ENCODE measurements around the gene EHBP1.

Gene EHBP1

DNA sequence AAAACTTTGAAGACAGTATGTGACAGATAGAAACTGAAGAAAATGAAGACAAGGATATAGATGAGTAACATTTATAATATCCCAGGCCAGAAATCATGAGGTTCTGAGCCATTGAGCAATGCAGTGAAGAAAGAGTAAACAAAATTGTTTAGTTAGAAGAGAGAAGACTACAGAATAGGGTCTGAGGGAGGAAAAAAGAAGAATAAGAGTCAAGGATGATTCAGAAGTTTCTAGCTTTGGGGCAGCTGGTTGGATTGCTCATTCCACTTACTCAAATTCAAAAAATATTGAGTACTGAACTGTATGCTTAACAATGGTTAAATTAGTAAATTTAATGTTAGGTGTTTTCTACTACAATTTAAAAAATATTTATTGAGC, 190.1 kb downstream of the EHBP1 start:
- no peak for DNase-seq

DNA sequence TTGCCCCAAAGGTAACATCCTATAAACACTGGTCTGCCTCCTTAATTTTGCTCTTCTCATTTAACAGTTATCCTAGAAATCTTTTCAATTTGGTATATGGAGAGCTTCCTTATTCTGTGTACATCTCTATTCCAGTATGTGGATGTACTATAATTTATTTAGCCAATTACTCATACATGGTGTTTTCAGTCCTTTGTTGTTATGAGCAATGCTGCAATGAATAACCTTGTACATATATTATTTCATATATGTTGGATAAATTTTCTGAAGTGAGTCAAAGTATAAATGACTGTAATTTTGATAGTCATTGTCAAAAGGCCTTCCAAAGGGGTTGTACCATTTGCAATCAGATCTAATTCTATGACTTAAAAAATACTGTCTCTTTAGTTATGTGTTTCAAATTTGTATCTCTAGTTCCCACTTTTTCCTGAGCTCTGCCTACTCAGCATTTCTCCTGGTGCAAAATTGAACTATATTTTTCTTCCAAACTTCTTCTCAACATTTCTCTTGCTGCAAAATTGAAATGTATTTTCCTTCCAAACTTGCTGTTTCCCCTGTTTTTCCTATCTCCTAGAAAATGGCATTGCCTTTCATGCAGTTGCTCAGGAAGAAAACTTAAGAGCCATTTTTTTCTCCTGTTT, 191.8 kb downstream of the EHBP1 start:
- DNase-seq: no peak

DNA sequence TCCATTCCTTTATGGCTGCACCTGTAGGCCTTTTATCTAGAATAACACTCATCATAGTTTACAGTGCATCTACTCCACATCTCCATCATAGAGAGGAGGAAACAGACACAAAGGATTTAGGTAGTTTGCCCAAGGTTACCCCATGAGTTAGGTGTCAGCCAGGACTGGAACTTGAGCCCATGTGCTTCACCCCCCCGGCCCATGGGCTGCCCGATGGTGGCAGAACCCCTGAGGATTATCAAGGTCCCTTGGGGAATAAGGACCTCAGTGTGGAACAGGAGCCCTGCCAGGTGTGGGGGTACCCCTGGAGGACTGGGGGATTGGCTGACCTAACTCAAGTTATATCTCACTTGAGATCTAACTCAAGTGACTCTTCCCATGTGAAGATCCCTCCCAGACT, 198.8 kb downstream of the EHBP1 start:
- DNase-seq: no peak

- no peak for DNase-seq
Measured at GRCh38 chr2:62908145-62908544, 202.6 kb downstream of the EHBP1 start.

GRCh38 chr2:62913311-62913710, 207.8 kb downstream of the EHBP1 start:
- DNase-seq: no peak

DNA sequence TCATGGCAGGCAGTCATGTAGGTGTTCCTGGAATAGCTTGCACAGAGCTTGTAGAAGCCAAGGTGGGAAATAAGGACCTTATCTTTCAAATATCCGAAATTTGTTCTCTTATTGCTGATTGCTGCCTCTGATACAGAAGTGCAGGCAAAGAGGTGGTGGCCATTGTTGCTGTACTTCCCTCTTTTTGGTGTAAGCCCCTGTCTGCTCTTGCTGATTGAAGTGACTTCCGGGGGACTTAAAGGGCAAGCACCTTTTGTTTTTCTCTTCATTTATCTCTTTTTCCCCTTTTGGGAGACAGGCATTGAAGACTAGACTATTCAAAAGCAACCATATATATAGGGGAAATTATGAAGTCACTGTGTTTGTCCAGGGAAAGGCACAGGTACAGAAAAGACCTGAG, 213.5 kb downstream of the EHBP1 start:
- no peak for DNase-seq

GRCh38 chr2:62920070-62920469, 214.6 kb downstream of the EHBP1 start:
- no peak for DNase-seq

GRCh38 chr2:62923242-62923641, 217.7 kb downstream of the EHBP1 start:
- DNase-seq: no peak

DNA sequence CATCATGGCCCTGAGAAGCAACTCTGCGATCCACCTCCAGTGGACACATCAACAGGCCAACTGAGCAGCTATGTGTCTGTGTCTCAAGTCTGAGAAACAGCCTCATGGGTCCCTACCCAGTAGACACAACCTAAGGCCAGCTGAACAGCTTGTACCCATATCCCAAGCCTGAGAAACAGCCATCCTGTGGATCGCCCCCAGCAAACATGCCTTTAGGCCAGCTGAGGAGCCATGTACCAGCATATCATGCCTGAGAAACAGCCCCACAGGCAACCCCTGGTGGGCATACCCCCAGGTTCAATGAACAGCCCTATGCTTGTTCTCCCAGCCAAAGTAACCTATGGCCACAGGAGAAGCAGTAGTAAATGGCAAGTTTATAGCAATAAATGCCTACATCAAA, 218.4 kb downstream of the EHBP1 start:
- DNase-seq: no peak

- no peak for DNase-seq
Measured at GRCh38 chr2:62928015-62928414, 222.5 kb downstream of the EHBP1 start.

DNA sequence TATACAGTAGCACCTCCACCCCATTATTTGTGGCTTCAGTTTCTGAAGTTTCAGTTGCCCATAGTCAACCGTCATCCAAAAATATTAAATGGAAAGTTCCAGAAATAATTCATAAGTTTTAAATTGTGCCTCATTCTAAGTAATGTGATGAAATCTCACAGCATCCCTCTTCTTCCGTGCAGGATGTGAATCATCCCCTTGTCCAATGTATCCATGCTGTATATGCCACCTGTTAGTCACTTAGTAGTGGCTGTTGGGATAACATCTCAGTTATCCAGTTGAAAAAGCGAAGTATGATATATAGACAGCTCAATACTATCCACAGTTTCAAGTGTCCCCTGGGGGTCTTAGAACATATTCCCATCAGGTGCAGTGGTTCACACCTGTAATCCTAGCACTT, 226.0 kb downstream of the EHBP1 start:
- no peak for DNase-seq

- DNase-seq: no peak
Measured at GRCh38 chr2:62933398-62933917, 227.9 kb downstream of the EHBP1 start.

DNA sequence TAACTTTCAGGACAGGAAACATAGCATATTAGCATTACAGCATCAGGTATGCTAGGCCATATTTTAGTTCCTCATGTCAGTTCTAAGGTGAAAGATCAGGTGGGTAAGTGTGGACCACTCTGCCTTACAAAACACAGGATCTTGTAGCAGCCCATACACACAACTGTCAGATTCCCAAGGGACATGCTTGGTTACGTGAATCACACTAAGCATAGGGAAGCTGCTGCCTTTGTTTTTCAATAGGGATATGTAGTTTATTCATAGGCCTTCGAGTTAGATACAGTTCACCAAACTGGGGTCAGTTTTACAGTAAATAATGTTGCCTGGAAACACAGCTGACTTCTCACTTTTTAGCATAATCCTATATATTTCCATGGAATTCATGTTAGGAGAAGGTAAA, 229.0 kb downstream of the EHBP1 start:
- no peak for DNase-seq

DNA sequence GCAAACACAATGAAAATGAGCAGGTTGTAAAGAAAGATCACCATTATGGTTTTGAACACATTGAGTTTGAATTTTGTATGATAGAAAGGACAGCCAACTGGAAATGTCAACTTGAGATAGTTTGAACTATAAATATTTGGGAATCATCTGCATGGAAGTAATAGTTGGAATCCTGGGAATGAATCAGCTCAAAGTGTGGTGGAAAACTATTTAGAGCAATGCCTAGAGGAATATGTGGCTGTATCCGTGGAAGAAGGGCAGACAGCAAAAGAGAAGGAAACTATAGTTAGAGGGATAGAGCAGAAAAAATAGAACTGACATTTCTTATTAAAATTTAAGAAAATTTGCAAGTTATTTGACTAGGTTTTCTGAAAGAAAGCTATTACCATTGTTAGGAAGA, 232.6 kb downstream of the EHBP1 start:
- DNase-seq: no peak

- no peak for DNase-seq
Measured at GRCh38 chr2:62939735-62940491, 234.4 kb downstream of the EHBP1 start.

DNA sequence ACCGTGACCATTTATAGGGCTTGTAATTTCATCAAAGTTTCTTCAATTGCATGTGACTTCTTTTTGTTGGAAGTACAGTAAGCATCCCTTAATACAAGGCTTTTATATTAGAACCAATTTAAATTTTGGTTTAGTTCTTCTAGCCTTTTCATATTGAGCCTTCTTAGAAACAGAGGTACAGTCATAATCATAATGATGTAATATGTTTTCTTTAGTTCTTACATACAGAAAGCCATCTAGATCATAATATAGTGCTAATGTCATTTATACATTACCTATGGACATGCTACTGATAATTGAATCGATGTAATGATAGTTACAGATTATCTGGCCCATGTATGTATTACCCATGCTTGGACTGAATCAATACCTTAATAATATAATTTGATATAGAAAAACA, 235.2 kb downstream of the EHBP1 start:
- DNase-seq: no peak

DNA sequence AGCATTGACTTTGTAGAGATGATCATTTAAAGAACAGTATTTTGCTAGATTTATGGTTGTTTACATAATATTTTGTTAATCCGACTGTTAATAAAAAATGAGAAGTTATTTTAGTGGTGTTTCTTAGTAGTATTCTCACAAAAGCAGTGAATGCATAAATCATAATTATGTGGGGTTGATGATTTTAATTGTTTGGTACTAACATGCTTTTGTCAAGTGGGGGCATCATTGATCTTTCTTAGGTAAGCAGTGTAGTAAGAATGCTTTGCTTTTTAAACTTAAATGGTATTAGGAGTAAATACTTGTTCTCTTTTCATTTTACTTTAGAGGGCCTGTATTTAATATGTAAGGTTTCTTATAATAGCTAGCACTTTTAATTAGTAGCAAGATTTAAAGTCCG, 235.9 kb downstream of the EHBP1 start:
- no peak for DNase-seq

DNA sequence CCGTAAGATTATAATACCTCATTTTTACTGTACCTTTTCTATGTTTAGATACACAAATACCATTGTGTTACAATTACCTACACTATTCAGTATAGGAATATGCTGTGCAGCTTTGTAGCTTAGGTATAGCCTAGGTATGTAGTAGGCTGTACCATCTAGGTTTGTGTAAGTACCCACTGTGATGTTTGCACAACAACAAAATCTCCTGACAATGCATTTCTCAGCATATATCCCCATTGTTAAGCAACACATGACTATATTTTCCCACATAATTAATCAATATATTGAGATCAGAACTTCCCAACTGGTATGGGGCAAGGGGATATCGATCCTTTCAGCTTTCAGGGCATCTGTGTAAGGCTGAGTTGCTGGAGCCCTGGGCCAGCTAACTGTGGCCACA, 238.8 kb downstream of the EHBP1 start:
- DNase-seq: no peak

DNA sequence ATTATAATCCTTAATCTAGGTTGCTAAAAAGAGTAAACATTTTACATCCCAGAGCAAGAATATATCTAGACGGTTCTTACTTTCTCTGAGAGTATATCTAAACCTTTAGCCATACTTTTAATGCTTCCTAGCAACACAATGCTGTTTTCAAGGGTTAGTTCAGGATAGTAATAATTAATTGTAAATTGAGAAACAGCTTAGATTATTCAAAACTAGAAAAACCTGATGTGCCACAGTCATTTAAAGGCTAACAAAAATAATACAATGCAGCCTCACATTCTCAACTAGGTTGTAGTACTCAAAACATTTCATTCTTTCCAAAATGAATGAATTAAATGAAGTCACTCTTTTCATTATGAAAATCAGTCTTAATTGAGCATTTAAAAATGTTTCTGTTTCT, 241.9 kb downstream of the EHBP1 start:
- no peak for DNase-seq

GRCh38 chr2:62956651-62957050, 251.1 kb downstream of the EHBP1 start:
- no peak for DNase-seq

DNA sequence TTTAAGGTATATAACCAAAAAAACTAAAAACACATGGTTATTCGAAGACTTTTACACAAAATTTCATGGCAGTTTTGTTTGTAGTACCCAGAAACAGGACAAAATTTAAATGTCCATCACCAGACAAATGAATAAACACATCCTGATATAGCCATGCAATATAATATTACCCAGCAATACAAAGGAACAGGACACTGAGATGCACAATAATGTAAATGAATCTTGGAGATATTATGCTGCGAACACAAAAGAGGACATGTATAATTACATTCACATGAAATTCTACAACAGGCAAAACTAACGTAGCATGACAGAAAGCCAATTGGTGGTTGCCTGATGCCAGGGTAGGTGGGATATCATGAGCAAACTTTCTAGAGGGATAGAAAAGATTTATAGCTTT, 252.7 kb downstream of the EHBP1 start:
- no peak for DNase-seq

GRCh38 chr2:62964050-62964449, 258.5 kb downstream of the EHBP1 start:
- no peak for DNase-seq

GRCh38 chr2:62964671-62965070, 259.2 kb downstream of the EHBP1 start:
- DNase-seq: no peak

GRCh38 chr2:62966991-62967390, 261.5 kb downstream of the EHBP1 start:
- no peak for DNase-seq

DNA sequence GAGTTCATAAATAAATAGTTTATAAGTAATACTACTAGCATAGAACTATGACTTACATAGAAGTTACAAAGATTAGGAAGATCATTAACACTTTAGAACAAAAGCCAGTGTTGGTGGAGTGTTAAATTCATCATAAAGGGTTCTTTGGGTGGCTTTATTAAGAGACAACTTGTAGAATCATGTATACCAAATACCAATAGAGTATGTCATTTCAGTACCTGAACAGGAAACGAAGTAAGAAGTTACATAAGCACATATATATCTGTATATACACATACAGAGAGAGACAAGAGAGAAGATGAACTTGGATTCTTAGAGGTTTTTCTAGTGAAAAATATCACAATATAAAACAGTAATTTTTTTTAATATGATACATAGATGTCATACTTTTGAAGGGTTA, 262.7 kb downstream of the EHBP1 start:
- no peak for DNase-seq
